HepG2 (cell line): Measurements from ENCODE around the gene ADGRG6. TPM values are rescaled to one million over a fixed set of nuclear protein-coding genes. Genes with fewer than 3 reads are reported as not detected.
A peak's percentile ranks its signal among the peaks of the same experiment; 100 is the strongest.

Experiments
- RBM22 ChIP-seq: fragments of 200-400 bp; formaldehyde crosslinking; optimal IDR thresholded peaks from 2 replicates; pipeline ENCODE3; 2017; ENCODE audit warnings: mild to moderate bottlenecking, low read length, moderate library complexity
- ZHX2 ChIP-seq, 2 experiments: sonication (generic) in 1 of 2; formaldehyde crosslinking in 1 of 2; IDR thresholded peaks; 2 replicates each; pipeline versions ENCODE4 v1.6.1 to v1.9.0; 2014 to 2022; ENCODE audit warnings: antibody characterized with exemption in 1 of 2, borderline replicate concordance in 1 of 2, inconsistent platforms in 1 of 2, low read depth in 1 of 2, missing genetic modification reagents in 1 of 2
- ZMYM2 ChIP-seq: sonication (generic); formaldehyde crosslinking; IDR thresholded peaks from 2 replicates; pipeline ENCODE4 v1.8.0; 2022; ENCODE audit warnings: mild to moderate bottlenecking, missing genetic modification reagents
- ZMYM3 ChIP-seq: sonication (generic); formaldehyde crosslinking; IDR thresholded peaks from 2 replicates; pipeline ENCODE4 v1.5.1; 2020; ENCODE audit warnings: mild to moderate bottlenecking, missing genetic modification reagents
- ZNF121 ChIP-seq: sonication (generic); formaldehyde crosslinking; IDR thresholded peaks from 2 replicates; pipeline ENCODE4 v1.5.0; 2020; ENCODE audit warnings: mild to moderate bottlenecking, missing genetic modification reagents
- ZNF318 ChIP-seq: sonication (generic); formaldehyde crosslinking; IDR thresholded peaks from 2 replicates; pipeline ENCODE4 v1.4.0; 2020; ENCODE audit warnings: mild to moderate bottlenecking, missing genetic modification reagents
- ZNF614 ChIP-seq: IDR thresholded peaks from 2 replicates; pipeline ENCODE4 v1.6.1; 2018; ENCODE audit warnings: missing biosample characterization, missing genetic modification reagents, inconsistent platforms, borderline replicate concordance
- polyA plus RNA-seq, 8 experiments: library from polyadenylated mRNA; depleted of rRNA in 3 of 8; stranded (reverse) in 7 of 8; unstranded in 1 of 8; fragments of >200 nt; fragmentation: Illumina TruSeq in 4 of 8; extraction: Trizol in 4 of 8; gene quantifications; 2 replicates each; pipeline versions ENCODE4 v1.2.1 to v1.2.3, GENCODE V29; 2011 to 2016; ENCODE audit warnings: low read depth in 4 of 8, missing spikeins in 1 of 8, mixed read lengths in 1 of 8; ENCODE audit not compliant: insufficient read depth in 1 of 8
- total RNA-seq, 5 experiments: library from RNA; depleted of rRNA; stranded (reverse); fragments of >200 nt; fragmentation: Illumina TruSeq; extraction: Trizol; gene quantifications; 2 replicates each; pipeline ENCODE4 v1.2.3, GENCODE V29; 2016; ENCODE audit warnings: low read depth in 1 of 5

Gene ADGRG6
- total and polyA plus RNA-seq, 2 of the 13 experiments (the other 11 are each of a cell fraction or from before 2014, with no cell fraction given) = 129 to 249 TPM

- TF ChIP-seq ZNF318 (CRISPR knock-in tag) = no peak
- peak; percentile 81 for TF ChIP-seq RBM22
- TF ChIP-seq ZNF614 (CRISPR knock-in tag) = no peak
- TF ChIP-seq ZMYM3 (CRISPR knock-in tag) = peak; percentile 54; the same call in 1 of the 2 replicates
- no peak for TF ChIP-seq ZHX2 (IDR thresholded peaks at IDR 0.05; ENCODE audit: low read depth)
- peak; percentile 6; the same call in 1 of the 2 replicates for TF ChIP-seq ZHX2 (CRISPR knock-in tag; IDR thresholded peaks at IDR 0.05; ENCODE audit: borderline replicate concordance)
- peak; percentile 62; the same call in 1 of the 2 replicates for TF ChIP-seq ZMYM2
- TF ChIP-seq ZNF121 (CRISPR knock-in tag) = peak; percentile 97
- TF ChIP-seq, all 625 proteins: peak for 7
Observed at GRCh38 chr6:142328070-142328469, 26.3 kb downstream of the ADGRG6 start (continued).
